OCI-LY7 (cell line): Measurements from ENCODE around the gene GSTK1. TPM values are rescaled to one million over a fixed set of nuclear protein-coding genes. Genes with fewer than 3 reads are reported as not detected.

Experiments
- BruUV-seq: library from RNA; stranded (reverse); fragments of 400-500 nt; replicated peaks from 2 replicates; lab custom pipeline; 2021; lab: Mats Ljungman, UMichigan
- CTCF ChIA-PET: fragments of 300-600 bp; sonication (Branson Sonifier 250); formaldehyde crosslinking; loops from one replicate; lab custom pipeline; 2022; ENCODE audit warnings: antibody characterized with exemption; ENCODE audit not compliant: unreplicated experiment; lab: Charles Lee
- POLR2A ChIA-PET: fragments of 300-600 bp; sonication (Branson Sonifier 250); formaldehyde crosslinking; loops from one replicate; lab custom pipeline; 2022; ENCODE audit warnings: antibody characterized with exemption; lab: Charles Lee
- DNase-seq: peaks from one replicate; pipeline ENCODE4 v3.0.0-alpha.2; 2015; ENCODE audit warnings: low spot score
- H2AFZ ChIP-seq: fragments of 200-600 bp; sonication (generic), shearing (Covaris generic); 2 replicates; pipeline ENCODE4 v1.6.1; 2014; ENCODE audit warnings: mild to moderate bottlenecking, antibody characterized with exemption, low read length, moderate library complexity
- H3K27ac ChIP-seq: fragments of 200-600 bp; sonication (generic); 2 replicates; pipeline ENCODE4 v1.5.1; 2014; ENCODE audit warnings: mixed run types, low read depth, mild to moderate bottlenecking, moderate library complexity, low read length, inconsistent platforms; ENCODE audit not compliant: poor library complexity, severe bottlenecking
- H3K36me3 ChIP-seq: fragments of 200-600 bp; sonication (generic); 2 replicates; pipeline ENCODE4 v1.6.1; 2014; ENCODE audit warnings: mild to moderate bottlenecking, antibody characterized with exemption, low read length, moderate library complexity, mixed read lengths; ENCODE audit not compliant: insufficient read depth
- H3K4me1 ChIP-seq: fragments of 200-600 bp; sonication (generic); 2 replicates; pipeline ENCODE4 v1.5.1; 2014; ENCODE audit warnings: mild to moderate bottlenecking, low read length; ENCODE audit not compliant: insufficient read depth, poor library complexity, severe bottlenecking
- H3K4me2 ChIP-seq: fragments of 200-600 bp; sonication (generic); 2 replicates; pipeline ENCODE4 v1.6.1; 2014; ENCODE audit warnings: mild to moderate bottlenecking, low read length
- H3K4me3 ChIP-seq: fragments of 200-600 bp; sonication (generic); 2 replicates; pipeline ENCODE4 v1.5.1; 2014; ENCODE audit warnings: mild to moderate bottlenecking, low read depth, low read length; ENCODE audit not compliant: poor library complexity, severe bottlenecking
- H3K79me2 ChIP-seq: fragments of 200-600 bp; sonication (generic); 2 replicates; pipeline ENCODE4 v1.6.1; 2016; ENCODE audit warnings: low read depth, mild to moderate bottlenecking, low read length, moderate library complexity, mixed read lengths; ENCODE audit not compliant: insufficient read depth
- H3K9me2 ChIP-seq: fragments of 200-600 bp; sonication (generic); 2 replicates; pipeline ENCODE4 v1.6.1; 2016; ENCODE audit warnings: mild to moderate bottlenecking, low read length, mixed read lengths; ENCODE audit not compliant: insufficient read depth
- H3K9me3 ChIP-seq: fragments of 200-600 bp; sonication (generic); 2 replicates; pipeline ENCODE4 v1.6.1; 2014; ENCODE audit warnings: mild to moderate bottlenecking, mixed run types, low read length, mixed read lengths
- H4K20me1 ChIP-seq: fragments of 200-600 bp; sonication (generic); 2 replicates; pipeline ENCODE4 v1.6.1; 2014; ENCODE audit warnings: mild to moderate bottlenecking, antibody characterized with exemption, low read length, moderate library complexity, mixed read lengths; ENCODE audit not compliant: insufficient read depth
- EZH2phosphoT487 ChIP-seq: fragments of 200-600 bp; sonication (generic); IDR thresholded peaks from 2 replicates; pipeline ENCODE4 v1.6.1; 2018; ENCODE audit warnings: low read depth, borderline replicate concordance, mild to moderate bottlenecking, mixed run types, antibody characterized with exemption, low read length, moderate library complexity, mixed read lengths
- intact Hi-C: fragments of 100-400 bp; cut with micrococcal nuclease; formaldehyde crosslinking; loops from one replicate; pipeline ENCODE4 v1.10.0; 2022; ENCODE audit not compliant: unreplicated experiment
- total RNA-seq, 2 experiments: library from RNA; depleted of rRNA in 1 of 2; stranded (reverse); fragments of >200 nt in 1 of 2; shearing (Covaris generic) in 1 of 2; gene quantifications; 2 replicates each; pipeline ENCODE4 v1.2.3, GENCODE V29; 2014 to 2022
- TF ChIP-seq, protein P1 (sequence below): fragments of 200-600 bp; sonication (generic); conservative IDR thresholded peaks from 2 replicates; pipeline ENCODE4 v1.5.1; 2014; ENCODE audit warnings: mild to moderate bottlenecking, antibody characterized with exemption, low read length, moderate library complexity, mixed read lengths

Gene GSTK1
- total RNA-seq, 2 experiments from 2014 or later = 37.8 to 41.6 TPM

DNA sequence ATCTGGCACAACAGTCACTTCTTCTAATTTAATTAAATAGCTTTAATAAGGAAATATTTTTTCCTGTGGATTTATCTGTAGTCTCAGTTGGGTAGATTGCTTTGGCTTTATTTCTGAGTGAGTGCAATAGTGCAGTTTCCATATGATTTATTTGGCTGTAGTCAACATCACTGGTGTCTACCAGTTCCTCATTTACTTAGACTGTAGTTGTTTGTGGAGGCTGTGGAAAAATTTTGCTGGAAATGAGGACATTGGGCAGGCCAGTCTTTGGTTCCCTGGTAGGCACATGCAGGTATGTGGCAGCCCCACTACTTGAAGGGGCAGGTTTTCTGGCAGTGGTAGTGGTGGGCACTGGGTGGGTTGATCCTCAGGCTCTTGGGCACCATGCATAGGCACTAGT is 25.9 kb upstream of the GSTK1 start:
- BruUV-seq = no TSS peak
- Histone ChIP-seq H2AFZ (no peak overlapping the region), H3K79me2 (no peaks in the 10 kb centered on the region), H3K9me2 (no peaks in the 10 kb centered on the region), H4K20me1 (no peaks in the 10 kb centered on the region), H3K4me1 (no peaks in the 10 kb centered on the region), H3K4me2 (no peak overlapping the region), H3K4me3 (no peak overlapping the region), H3K36me3 (no peaks in the 10 kb centered on the region), H3K9me3 (peaks cover 17% of the 10 kb centered on the region; the same call in 1 of the 2 replicates), H3K27ac (no peak overlapping the region)
- intact Hi-C loops = no loop called here
- DNase-seq = no peak
- TF ChIP-seq, protein P1, sequence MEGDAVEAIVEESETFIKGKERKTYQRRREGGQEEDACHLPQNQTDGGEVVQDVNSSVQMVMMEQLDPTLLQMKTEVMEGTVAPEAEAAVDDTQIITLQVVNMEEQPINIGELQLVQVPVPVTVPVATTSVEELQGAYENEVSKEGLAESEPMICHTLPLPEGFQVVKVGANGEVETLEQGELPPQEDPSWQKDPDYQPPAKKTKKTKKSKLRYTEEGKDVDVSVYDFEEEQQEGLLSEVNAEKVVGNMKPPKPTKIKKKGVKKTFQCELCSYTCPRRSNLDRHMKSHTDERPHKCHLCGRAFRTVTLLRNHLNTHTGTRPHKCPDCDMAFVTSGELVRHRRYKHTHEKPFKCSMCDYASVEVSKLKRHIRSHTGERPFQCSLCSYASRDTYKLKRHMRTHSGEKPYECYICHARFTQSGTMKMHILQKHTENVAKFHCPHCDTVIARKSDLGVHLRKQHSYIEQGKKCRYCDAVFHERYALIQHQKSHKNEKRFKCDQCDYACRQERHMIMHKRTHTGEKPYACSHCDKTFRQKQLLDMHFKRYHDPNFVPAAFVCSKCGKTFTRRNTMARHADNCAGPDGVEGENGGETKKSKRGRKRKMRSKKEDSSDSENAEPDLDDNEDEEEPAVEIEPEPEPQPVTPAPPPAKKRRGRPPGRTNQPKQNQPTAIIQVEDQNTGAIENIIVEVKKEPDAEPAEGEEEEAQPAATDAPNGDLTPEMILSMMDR = no peak
- TF ChIP-seq EZH2phosphoT487 = no peak
- CTCF ChIA-PET = no interaction called here
- POLR2A ChIA-PET = no interaction called here

DNA sequence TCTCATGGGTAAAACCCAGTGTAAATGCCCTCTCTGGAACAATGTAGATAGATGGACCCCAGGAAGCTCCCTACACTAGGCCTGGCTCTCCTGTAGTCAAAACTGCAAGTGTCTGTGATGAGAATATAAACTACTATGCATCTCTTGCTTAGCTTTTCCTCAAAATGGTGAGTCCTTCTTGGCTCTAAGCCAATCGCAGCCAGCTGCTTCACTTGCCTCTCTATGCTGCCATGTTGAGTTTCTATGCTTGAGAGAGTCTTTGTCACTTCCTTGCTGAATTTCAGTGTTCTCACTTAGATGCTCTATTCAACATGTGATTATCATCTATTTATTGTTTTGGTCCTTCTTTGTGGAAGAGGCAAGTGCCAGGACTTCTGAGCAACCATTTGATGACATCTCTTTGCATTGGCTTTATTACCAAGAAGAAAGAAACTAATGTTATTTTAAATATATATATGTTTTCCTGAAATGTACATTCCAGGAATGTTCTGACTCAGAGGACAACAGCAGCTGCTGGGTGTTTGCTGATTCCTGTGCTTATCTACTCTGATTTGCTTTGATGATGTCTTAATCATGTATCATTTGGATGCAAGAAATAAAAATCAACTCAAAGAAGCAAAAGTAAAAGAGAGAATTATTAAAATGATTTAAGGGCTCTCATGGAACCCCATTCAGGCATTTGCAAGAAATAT is 24.8 kb upstream of the GSTK1 start:
- no peak overlapping the region for H3K4me3 ChIP-seq
- no peak for DNase-seq
- no peak overlapping the region for H3K4me2 ChIP-seq
- no peak overlapping the region for H2AFZ ChIP-seq
- H3K79me2 ChIP-seq = no peaks in the 10 kb centered on the region
- H3K4me1 ChIP-seq = no peaks in the 10 kb centered on the region
- ChIA-PET CTCF (no interaction called here), POLR2A (no interaction called here)
- no peaks in the 10 kb centered on the region for H3K9me2 ChIP-seq
- intact Hi-C loops = no loop called here
- peaks cover 12% of the 10 kb centered on the region; the same call in 1 of the 2 replicates for H3K9me3 ChIP-seq
- TF ChIP-seq EZH2phosphoT487 = no peak
- TF ChIP-seq, protein P1 = no peak
- no peak overlapping the region for H3K27ac ChIP-seq
- BruUV-seq = no TSS peak
- H4K20me1 ChIP-seq = no peaks in the 10 kb centered on the region
- H3K36me3 ChIP-seq = no peaks in the 10 kb centered on the region

DNA sequence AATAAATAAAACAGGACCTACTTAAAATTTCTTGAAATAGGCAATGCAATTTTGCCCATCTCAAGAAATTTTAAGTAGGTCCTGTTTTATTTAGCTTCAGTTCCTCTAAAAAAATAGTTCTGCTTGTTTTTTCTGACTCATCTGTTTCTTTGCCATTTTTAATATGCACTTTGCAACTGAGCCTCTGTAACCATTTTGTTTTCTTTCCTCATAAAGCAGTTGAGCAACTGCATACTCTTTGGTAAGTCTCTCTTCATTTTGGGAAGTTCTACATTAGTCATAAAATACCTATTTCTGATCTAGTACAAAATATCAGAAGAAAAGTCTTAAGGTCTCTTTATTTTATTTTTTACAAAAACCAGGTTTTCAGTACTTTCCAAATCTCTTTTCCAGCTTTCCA is 23.4 kb upstream of the GSTK1 start:
- no peaks in the 10 kb centered on the region for H3K9me2 ChIP-seq
- H3K4me3 ChIP-seq = no peak overlapping the region
- no peak overlapping the region for H3K27ac ChIP-seq
- H3K9me3 ChIP-seq = peaks cover 12% of the 10 kb centered on the region; the same call in 1 of the 2 replicates
- no peaks in the 10 kb centered on the region for H3K4me1 ChIP-seq
- H4K20me1 ChIP-seq = no peaks in the 10 kb centered on the region
- intact Hi-C loops = loop anchor here (1.0 kb wide), 2 partner anchors 65 to 176 kb away; no protein-coding TSS in a partner anchor
- ChIA-PET CTCF (interaction anchor here (1.1 to 1.5 kb wide), 5 partner anchors 10 to 176 kb away, joined by 3 to 6 read pairs (median 4); no protein-coding TSS in a partner anchor), POLR2A (interaction anchor here (0.6 to 1.1 kb wide), 5 partner anchors 9 to 379 kb away, joined by 4 to 7 read pairs (median 4); no protein-coding TSS in a partner anchor)
- TF ChIP-seq EZH2phosphoT487 = no peak
- TF ChIP-seq, protein P1 = no peak
- BruUV-seq = no TSS peak
- H2AFZ ChIP-seq = no peak overlapping the region
- H3K4me2 ChIP-seq = no peak overlapping the region
- DNase-seq = no peak
- H3K79me2 ChIP-seq = no peaks in the 10 kb centered on the region
- no peaks in the 10 kb centered on the region for H3K36me3 ChIP-seq
